Measurements from ENCODE around the gene DGKH.

Gene DGKH, protein sequence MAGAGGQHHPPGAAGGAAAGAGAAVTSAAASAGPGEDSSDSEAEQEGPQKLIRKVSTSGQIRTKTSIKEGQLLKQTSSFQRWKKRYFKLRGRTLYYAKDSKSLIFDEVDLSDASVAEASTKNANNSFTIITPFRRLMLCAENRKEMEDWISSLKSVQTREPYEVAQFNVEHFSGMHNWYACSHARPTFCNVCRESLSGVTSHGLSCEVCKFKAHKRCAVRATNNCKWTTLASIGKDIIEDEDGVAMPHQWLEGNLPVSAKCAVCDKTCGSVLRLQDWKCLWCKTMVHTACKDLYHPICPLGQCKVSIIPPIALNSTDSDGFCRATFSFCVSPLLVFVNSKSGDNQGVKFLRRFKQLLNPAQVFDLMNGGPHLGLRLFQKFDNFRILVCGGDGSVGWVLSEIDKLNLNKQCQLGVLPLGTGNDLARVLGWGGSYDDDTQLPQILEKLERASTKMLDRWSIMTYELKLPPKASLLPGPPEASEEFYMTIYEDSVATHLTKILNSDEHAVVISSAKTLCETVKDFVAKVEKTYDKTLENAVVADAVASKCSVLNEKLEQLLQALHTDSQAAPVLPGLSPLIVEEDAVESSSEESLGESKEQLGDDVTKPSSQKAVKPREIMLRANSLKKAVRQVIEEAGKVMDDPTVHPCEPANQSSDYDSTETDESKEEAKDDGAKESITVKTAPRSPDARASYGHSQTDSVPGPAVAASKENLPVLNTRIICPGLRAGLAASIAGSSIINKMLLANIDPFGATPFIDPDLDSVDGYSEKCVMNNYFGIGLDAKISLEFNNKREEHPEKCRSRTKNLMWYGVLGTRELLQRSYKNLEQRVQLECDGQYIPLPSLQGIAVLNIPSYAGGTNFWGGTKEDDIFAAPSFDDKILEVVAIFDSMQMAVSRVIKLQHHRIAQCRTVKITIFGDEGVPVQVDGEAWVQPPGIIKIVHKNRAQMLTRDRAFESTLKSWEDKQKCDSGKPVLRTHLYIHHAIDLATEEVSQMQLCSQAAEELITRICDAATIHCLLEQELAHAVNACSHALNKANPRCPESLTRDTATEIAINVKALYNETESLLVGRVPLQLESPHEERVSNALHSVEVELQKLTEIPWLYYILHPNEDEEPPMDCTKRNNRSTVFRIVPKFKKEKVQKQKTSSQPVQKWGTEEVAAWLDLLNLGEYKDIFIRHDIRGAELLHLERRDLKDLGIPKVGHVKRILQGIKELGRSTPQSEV

DNA sequence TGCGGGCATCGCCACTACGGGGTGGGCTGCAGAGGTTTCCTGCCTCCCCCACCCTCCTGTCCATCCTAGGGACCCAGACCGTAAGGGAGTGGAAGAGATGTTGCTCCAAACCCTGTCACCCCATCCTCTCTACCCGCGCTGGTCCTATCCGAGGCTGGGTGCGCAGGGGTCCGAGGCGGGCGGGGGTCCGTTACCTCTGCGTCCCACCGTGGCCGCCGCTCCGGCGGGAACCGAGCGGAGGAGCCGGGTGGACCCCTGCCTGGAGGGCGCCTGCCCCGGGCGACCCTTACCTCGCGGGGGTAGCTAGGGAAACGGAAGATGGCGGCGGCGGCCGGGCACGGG is at the start of gene DGKH:
Gene DGKH, plus strand, starts transcription at position 307 of the 342 bp plus-strand sequence. CDS start 126 bp downstream, outside the sequence.
- DNase-seq: no peak

DNA sequence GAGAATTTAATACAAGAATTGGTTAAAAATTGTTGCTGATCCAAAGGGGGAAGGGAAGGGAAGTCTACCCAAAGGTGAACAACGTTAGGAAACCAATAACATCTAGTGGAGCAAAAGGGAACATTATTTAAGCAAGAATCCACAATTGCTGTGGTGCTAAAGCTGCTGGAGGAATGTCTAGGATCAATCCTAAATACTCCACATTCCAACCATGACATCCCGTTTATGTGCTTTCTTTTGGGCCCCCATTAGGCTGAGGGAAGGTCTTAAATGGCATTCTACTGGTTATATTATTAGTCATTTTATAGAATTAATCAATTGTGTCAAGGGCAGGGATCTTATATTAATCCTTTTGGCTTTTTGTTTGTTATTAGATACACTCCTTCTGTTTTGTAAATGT is 47.6 kb upstream of the DGKH start:
- no peak for DNase-seq

DNA sequence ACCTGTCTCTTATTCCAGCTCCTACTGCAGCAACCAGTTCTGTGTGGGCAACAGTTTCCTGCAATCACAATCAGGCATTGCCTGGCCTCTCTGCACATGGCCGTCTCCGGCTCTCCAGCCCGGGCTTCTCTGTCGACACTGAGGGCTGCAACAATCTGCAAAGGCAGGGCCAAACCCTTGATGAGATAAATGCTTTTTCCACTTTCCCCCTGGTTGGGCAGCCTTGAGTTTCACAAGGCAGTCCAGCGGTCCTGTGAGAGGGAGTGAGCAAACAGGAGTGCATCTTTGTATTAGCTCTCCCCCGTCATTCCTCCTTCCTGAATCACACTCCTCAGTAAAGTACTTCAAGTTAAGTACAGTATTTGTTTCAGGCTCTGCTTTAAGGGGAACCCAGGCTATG is 46.9 kb upstream of the DGKH start:
- DNase-seq: no peak

DNA sequence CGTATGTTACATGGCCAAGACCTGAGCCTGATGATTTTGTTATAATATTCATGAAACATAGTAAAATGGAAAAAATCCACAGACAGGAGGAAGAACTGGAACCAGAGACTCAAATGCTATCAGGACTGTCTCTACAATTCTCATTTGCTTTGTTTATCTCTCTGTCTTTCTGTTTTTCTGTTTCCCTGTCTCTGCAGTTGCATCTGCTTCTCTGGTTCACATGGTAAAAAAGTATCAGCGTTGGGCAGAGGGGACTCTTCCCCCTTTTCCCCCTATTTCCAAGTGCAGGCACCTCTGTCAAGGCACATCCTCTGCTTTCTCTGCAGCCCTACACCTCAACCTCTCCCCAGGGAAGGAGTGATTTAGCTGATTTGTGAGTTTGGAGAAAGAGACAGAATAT is 46.4 kb upstream of the DGKH start:
- no peak for DNase-seq

DNA sequence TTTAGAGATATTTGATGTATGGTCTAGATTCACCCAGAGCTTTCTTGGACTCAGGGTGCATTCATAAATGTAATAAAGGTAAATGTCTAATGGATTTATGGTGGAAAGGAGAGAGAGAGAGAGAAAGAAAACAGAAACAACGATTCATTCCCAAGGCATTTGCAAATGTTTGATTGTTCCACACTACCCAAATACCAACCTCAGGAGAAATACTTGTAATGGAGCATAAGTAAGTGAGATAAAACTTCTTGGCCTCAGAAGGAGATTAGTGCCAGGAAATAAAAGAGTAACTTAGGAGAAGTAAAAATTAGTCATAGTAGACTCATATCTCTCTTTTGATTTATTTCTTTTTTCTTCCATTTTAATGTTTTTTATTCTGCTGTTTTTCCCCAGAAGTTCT is 40.6 kb upstream of the DGKH start:
- no peak for DNase-seq

DNA sequence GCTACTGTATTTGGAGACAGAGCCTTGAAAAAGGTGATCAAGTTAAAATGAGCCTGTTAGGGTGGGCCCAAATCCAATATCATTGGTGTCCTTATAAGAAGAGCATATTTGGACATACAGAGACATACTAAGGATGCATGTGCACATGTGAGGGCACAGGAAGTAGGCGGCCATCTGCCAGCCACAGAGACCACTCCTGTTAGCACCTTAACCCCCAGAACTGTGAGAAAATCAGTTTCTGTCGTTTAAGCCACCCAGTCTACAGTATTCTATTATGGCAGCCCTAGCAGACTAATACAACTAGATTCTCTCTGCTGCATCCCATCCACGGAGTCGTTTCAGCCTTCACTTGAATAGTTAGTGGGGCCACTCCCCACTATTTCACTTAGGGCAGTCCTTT is 39.4 kb upstream of the DGKH start:
- no peak for DNase-seq

DNA sequence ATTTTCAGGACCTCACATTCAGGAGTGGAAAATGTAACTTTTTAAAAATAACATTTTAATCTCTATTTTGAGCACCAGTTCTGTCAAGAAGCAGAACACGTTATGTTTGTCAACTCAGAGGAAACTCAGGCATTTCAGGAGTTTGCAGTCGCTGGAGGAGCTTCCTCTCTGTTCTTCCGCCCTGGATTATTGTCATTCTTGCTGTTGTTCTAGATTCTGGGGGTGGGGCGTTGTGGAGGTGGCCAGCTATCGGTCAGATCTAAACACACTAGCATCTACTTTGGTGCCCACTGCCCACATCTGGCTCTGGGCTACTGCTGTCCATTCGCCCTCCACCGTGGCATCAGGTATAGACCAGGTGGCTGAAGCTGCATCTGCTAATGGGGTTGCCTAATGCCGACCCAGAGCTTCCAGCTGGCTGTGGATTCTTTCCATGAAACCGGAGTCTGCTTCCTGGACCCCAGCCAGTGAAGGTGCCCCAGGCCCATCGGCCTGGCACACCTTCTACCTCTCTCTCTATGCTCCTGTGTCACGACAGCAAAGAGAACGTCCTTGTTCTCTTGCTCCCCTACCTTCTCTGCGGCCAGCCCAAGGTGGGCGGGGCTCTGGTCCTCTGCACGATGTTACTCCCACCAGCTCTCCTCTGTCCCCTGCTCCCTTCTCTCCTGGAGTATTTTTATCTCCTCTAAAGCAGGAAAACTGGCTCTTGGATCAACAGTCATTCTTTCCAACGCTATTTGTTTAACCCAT is 36.7 kb upstream of the DGKH start:
- no peak for DNase-seq

DNA sequence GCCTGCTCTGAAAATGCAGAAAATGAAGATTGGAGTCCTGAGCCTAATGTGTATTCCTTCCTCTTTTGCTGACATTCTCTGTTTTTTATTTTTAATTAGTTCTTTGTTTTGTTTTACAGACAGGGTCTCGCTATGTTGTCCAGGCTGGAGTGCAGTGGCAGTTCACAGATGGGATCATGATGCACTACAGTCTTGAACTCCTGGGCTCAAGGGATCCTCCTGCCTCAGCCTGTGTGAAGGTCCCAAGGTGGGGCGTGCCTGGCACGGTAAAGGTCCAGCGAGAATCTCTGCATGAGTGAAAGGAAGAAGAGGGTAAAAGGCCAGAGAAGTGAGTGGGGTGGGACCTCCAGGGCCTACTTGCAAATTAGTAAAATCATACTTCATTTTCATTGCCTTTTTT is 34.3 kb upstream of the DGKH start:
- no peak for DNase-seq

DNA sequence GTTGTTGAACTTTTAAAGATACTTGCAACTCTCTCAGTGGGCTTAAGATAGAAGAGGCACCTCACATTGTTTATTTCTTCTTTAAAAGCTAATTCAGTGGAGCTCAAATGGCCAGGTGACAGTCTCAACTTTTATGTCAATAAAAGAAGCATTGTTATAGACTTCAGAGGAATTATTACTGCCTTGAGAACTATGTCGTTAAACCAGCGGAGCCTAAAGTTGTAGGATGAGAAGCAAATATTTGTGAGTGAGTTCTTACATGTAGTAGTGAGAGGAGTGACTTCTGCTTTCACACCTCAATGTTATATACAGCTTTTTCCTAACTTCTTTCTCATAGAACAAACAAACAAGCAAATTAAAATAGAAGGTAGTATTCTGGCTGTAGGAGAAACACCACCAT is 31.2 kb upstream of the DGKH start:
- no peak for DNase-seq

DNA sequence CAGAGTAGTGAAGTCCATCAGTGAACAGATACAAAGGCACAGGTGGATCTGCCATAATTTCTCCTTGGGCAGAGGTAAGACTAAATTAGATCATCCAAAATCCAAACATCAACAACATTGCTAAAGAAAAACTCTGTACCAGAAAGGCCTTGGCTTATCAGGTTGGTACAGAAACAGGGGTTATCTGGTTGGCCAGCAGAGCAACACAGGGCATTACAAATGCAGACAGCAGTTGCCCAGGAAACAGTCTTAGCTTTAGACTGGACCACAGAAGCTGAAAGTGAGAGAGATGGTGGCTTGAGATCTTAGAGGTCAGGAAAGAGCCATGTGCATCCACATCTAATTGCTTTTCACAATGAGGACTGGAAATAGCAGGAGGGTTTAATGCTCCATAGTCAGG is 26.6 kb upstream of the DGKH start:
- DNase-seq: no peak

DNA sequence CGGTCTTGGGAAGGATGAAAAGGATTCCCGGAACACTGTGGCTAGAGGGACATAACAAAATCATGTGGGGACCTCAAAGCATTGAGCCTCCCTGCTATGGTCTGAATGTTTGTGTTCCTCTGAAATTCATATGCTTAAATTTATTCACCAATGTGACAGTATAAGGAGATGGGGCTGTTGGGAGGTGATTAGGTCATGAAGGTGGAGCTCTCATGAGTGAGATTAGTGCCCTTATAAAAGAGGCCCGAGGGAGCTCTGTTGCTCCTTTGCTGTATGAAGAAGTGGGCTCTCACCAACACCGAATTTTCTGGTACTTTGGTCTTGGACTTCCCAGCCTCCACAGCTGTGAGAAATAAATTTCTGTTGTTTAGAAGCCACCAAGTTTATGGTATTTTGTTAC is 26.1 kb upstream of the DGKH start:
- DNase-seq: no peak

DNA sequence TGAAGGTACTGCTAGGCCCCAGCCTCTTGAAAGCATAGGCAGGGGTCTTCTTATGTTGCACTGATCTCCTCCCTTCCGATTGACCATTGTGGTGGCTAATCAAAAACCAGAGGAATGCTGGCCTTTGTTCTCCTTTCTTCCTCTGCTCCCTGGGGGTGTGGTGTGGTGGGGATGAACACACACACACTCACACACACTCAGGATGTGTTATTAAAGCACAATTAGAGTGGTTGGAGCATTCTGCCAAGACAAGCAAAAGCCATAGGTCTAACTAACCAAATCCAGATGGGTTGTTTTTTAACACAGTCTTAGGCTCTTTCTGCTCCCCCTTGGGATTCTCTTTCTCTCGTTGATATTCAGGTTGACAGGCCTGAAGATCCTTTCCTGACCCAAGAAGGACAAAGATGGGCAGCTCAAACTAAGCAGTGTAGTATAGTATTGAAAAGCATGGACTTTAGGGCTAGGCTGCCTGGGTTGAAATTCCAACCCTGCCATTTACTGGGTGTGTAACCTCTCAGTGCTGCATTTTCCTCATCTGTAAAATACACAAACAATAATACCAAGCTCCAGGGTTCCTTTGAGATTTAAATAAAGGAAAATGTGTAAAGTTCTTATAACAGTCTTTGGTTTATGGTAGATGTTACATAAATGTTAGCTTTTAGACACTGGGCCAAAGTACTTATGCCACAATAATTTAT is 25.5 kb upstream of the DGKH start:
- DNase-seq: no peak

DNA sequence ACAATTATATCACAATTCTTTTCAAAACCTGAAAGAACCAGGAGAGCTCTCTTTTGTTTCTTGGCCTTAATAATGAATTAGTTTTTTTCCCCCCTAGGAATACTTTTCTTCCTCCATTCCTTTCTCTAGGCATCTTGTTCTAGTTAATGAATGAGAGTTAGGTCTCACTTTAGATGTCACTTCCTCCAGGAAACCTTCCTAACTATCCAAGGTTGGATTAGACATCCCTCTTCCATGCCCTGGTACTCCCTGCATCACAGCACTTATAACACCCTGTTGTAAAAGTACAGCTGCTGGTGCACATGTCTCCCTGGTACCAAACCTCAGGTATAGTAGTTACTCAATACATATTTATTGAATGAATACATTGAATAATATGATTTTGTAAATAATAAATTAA is 21.2 kb upstream of the DGKH start:
- DNase-seq: no peak

DNA sequence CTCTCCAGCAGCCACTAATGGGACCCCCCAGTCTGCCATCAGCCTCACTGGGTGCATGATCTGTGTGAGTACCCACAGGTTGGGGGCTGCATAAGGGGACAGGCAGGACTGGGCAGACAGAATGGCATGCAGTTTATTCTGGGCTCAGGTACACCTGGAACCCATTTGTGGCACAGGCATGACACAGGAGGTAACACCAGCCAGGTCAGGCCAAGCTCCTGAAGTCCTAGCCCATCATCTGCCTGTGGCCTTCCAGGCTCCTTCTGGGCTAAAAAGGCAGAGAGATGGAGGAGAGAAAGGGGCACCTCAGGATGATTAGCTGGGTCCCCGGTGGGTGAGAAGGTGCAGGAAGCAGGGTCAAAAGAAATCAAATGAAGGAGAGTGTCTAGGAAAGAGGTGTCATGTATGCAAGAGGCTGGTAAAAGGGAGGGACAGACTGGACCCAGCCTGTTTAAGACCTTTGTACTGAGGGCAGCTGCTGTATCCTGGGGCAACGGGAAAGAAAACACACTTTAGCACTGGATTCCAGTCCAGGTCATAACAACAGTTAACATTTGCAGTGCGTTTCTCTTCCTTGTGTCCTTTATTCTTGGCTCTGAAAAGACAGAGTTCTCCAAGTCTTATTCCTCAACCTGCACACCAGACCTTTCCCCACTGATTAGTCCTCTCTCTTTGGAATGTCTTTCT is 20.2 kb upstream of the DGKH start:
- no peak for DNase-seq

DNA sequence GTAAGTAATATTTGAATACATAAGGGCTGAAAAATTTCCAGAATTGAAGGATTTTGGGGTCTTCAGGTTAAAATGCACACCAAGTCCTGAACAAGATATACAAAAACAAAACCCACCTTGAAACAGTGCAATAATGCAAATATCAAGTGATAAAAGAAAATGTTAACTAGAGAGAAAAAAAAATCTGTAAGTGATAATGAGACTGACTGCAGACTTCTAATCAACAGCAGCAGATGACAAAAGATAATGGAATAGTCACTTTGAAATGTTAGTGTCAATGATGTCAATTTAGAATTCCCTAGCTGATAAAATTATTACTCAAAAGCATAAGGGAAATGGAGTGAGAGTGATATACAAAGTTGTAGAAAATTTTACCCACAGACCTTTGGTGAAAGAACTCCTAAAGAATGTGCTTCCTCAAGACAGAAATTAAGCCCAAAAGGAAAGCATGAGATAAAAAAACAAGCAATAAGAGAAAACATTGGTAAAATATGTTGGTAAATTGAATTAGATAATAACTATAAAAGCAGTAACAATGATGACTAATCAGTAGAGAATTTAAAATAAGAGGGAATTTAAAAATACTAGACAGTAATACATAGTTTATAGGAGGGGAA is 12.4 kb upstream of the DGKH start:
- no peak for DNase-seq

DNA sequence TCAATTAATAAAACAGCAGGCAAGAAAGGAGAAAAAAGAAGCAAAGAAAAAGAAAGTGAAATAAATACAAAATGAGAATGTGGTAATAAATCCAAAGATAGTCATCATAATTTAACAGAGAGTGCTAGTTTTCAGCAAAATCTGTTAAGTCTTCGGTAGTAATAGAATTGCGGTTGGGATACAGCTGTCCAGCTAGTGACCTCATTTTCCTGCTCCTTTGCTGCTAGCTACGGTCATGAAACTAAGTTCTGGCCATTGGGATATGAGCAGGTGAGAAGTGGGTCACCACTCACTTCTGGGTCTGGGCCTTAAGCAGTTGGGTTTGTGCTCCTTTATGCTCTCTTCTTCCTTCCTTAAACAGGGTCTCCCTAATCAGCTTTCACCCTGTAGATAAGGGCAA is 11.7 kb upstream of the DGKH start:
- DNase-seq: no peak

DNA sequence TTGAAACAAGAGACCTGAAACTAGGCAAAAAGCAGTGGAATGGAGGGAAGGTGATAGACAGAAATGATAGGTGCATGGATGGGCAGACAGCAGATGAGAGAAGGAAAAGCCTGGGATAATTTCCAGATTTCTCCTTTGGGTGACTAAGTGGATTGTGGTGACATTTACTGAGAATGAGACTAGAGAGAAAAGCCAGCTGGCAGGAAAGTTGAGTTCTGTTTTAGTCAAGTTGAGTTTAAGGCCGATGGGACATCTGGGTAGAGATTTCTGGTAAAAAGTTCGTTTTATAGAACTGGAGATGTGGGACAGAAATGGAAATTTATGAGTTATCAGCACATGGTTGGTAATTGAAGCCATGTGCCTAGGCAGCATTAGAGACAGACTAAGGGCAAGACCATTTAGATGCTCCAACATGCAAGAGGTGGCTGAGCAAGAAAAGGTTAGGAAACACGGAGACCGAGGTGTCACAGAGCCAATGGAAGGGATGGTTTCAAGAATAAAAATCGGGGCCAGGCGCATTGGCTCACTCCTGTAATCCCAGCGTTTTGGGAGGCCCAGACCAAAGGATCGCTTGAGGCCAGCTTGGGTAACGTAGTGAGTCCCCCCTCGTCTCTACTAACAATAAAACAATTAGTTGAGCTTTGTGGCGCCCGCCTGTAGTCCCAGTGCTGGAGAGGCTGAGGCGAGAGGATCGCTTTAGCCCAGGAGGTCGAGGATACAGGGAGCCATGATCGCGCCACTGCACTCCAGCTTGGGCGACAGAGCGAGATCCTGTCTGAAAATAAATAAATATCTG is 9.6 kb upstream of the DGKH start:
- no peak for DNase-seq

DNA sequence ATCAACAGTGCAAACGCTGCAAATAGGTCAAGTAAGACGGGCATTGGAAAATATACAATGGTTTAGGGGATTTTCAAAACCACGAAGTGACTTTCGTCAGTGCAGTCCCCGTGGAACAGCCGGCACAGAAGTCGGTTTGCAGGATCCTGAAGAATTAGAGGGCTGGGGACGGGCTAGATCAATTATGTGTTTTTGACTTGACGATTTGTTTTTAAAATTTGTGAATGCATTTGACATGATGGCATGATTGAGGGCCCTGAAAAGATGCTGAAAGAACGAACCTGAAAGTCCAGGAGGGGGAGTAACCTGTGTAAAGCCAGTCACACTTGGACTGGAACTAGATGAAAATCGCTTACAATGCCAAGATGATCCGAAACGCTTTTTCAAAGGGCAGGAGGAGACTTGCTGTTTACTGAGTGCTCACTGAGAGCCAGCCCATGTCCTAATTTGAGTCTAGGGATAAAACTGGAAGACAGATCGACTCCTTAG is 8.9 kb upstream of the DGKH start:
- no peak for DNase-seq

DNA sequence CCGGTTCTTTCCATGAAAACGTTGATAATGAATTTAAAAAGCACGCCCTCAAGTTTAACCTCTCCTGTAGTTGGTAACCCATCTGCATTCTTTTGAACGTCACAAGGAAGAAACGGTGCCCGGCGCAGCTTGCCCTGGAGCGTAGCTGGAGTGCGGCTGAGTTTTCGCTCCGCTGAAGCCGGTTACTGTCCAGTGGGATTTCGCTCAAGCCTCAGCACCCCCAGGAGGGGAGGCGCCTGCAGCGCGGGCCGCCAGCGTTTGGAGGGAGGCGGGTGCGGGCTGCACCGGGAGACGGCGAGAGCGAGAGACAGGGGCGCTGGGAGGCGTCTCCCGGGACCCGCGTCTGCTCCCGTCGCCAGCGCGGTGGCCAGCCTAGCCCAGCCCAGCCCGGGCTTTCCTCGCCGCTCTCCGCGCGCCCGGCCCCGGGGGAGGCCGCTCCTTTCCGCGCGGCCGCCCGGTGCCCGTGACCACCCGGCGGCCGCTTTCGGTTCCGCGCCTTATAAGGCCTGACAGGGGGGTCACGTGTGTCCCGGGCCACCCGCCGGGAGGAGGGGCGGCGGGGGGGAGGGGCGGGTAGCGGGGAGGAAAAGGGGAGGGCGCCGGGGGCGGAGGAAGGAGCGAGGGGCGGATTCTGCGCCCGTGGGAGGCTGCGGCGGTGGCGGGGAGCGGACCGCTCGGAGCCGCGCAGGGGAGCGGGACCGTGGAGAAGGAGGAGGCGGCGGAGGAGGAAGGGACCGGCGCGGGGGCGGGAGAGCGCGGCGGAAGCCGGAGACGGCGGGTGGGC is 8.3 kb upstream of the DGKH start:
- DNase-seq: peak; percentile 32 to 86 (median 66)

DNA sequence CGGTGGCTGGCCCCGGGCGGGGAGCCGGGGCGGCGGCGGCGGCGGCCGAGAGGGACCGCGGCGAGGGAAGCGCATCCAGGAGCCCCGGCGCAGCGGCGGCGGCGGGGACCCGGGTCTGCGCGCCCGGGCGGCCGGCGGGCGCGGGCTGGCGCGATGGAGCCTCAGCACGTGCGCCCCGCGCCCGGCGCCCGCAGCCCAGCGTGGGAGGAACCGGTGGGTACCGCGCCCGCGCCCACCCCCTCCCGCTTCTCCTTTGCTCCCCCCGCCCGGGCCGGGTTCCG is 7.8 kb upstream of the DGKH start:
- DNase-seq: no peak

All from activated naive CD4-positive, alpha-beta T cell (primary cell).